Measurements from ENCODE around the gene AFAP1.

The AFAP1 gene

DNA sequence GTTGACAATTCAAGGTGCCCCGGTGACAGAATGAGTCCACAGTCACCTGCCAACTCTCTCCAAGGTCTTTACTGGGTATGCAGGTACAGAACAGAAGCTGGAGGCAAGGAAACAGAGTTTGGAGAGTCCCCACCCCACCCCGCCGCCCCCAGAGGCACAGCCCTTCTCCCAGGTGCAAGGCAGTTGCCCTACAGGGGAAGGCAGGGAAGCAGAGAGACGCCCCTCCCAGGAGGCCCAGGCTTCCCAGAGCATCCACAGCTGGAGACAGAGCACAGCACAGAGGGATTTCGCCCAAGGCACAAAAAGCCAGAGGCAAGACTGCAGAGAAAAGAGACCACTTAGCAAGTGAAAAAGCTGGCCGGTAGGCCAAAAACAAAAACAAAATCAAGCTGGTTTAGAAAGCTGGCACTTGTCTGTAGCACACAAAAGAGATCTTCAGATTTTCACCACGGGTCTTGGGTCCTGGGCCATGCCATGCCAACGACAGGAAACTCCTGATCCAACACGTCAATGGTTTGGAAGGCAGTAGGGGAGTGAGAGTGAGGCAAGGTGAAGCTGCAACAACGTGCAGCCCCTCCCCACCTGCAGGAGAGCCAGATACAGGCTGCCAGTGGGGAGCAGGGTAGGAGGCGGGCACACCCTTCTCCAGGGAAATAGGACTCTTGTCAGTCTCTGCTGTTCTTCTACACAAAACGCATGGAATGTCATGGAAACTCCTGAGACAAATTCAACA lies 113.3 kb downstream of the AFAP1 start:
- TF ChIP-seq GATA2 (IDR thresholded peaks at IDR 0.05; ENCODE audit: low read depth, low read length) (no peak), GATA3 (IDR thresholded peaks at IDR 0.05; ENCODE audit: low read depth, low read length) (no peak)

DNA sequence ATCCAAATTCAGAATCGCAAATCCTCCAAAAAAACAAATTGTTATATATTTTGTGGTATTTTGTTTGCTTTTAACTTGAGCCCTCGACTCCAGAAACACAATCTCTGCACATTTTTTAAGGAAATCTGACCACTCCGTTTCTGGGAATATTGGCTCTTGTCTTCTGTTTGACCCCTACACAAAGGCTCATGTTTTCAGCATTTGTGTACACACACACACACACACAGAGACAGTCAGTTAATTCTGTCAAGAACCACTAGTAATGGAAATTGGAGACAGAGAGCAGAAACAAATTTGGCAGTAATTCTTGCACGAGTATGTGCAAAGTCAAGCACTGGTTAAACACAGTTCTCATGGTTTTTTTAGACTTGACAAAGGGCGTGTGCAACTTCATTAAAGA lies 115.4 kb downstream of the AFAP1 start:
- TF ChIP-seq GATA3 (IDR thresholded peaks at IDR 0.05; ENCODE audit: low read depth, low read length) (no peak), GATA2 (IDR thresholded peaks at IDR 0.05; ENCODE audit: low read depth, low read length) (no peak)

DNA sequence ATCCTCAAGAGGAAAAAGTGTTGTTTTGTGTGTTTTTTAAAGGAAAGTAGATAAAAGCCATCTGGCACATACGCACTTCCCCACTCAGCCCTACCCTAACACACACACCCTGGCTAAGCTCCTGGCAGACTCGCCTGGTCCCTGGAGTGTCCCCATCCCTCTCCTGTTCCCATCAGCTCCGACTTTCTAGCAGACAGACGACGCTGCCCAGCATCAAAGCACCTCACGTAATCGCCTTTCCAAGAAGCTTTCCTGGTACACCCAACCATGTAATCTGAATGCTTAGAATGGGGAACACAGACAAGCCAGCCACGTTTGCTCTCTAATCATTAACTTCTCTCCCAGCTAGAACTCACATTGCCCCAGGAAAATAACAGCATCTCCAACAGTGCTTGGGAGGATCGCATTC lies 116.2 kb downstream of the AFAP1 start:
- no peak for TF ChIP-seq GATA3 (IDR thresholded peaks at IDR 0.05; ENCODE audit: low read depth, low read length)
- no peak for TF ChIP-seq GATA2 (IDR thresholded peaks at IDR 0.05; ENCODE audit: low read depth, low read length)

DNA sequence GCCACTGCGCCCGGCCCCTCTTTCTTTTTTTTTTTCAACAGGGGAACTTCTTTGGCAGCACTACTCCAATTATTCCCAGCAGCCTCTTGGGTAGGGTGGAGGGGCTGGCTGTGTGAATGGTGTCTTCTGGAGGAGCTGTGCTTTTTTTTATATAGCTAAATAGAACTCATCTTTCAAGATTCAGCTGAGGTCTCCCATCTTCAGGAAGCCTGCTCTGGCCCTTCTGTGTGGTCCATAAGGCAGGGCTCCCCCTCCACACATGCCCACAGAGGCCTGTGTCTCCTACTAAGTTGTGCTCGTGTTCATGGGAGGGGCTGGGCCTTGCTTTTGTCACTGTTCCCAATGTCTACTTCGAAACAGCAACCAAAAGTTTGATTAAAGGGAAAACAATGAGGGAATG lies 116.8 kb downstream of the AFAP1 start:
- TF ChIP-seq GATA2 (IDR thresholded peaks at IDR 0.05; ENCODE audit: low read depth, low read length) (no peak), GATA3 (IDR thresholded peaks at IDR 0.05; ENCODE audit: low read depth, low read length) (no peak)

DNA sequence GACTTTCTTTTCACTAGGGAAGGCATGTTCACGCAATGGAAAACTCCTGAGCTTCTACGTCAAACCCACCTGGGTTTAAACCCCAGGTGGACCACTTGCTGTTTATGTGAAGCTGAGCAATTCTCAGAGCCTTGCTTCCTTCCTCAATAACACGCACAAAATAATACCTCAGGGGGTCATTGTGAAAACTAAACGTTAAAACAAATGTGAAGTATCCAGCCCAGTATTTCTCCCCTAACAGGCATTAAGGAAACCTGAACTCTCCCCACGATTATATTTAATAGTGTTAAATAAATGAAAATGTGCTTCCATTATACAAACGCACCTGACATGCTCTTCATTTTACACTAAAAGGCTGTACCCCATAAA lies 117.5 kb downstream of the AFAP1 start:
- TF ChIP-seq GATA3 (IDR thresholded peaks at IDR 0.05; ENCODE audit: low read depth, low read length) (no peak), GATA2 (IDR thresholded peaks at IDR 0.05; ENCODE audit: low read depth, low read length) (no peak)

DNA sequence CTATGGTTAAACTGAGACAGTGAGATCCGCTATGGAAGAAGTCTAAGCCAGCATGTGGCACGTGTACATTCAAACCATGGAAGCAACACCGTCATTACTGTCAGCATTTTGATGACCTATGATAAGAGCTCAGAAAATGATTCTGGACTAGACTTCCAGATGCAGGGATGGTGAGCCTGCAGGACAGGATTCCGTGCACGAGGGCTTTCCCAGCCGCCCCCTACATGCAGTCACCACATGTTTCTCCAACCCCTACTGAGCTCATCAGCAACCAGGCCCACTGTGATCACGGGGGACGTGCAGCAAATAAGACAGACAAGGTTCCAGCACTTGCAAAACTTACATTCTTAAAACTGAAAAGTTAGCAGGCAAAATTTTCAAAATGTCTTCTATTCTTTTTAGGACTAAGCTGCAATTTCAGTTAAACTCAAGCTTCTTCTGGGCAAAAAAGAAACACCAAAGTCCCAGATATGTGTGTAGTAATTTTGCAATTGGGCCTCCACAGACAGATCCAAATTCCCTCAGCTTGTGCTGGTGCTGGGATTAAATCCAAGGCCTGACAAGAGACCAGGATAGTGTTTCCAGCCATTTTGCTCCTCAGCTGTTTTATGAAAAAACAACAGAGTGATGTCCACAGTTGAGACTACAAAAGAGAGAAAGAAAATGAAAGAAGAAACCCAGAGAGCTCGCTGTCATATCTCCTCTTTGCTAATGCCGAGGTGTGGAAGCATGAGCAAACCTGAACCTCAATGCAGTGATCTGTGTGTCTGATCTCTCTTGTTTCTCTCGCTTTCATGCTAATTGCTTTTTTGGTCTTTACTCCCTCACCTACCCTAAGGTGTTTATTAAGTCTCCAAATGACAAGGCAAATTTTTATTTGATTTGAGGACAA lies 118.2 kb downstream of the AFAP1 start:
- peak; percentile 87 for TF ChIP-seq GATA3 (IDR thresholded peaks at IDR 0.05; ENCODE audit: low read depth, low read length)
- TF ChIP-seq GATA2 (IDR thresholded peaks at IDR 0.05; ENCODE audit: low read depth, low read length) = peak; percentile 94

DNA sequence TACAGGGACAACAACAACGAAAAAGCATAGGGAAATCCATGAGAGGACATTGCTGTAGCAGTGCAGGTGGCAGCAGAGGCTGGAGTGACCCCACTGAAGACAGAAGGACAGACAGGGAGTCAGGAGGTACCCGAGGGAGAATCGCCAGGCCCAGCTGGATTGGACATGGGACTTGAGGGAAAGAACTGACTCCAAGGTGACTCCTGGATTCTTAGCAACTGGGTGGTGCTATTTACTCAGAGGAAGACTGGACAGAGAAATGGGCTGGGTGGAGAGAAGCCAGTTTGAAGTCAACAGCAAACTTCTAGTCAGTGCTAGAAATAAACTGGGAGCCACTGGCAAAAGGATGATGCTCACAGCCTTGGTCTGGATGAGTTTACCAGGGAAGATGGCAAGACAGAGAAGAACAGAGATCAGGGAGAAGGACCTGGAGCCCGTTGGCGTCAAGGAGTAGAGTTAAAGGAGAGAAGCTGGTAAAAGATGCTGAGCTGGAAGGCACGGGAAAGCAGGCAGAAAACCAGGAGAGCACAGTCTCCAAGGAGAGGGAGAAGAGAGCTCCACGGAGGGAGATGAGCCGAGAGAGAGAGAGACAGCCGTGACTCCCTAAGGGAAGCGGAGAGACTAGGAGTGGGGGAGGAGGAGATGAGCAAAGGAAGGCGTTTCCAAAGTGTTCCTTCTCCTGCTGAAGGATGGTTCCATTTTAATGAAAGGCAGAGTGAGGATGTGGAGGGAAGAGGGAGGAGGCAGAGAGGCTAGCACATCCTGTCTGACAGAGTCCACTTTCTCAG lies 119.4 kb downstream of the AFAP1 start:
- TF ChIP-seq GATA3 (IDR thresholded peaks at IDR 0.05; ENCODE audit: low read depth, low read length) = no peak

DNA sequence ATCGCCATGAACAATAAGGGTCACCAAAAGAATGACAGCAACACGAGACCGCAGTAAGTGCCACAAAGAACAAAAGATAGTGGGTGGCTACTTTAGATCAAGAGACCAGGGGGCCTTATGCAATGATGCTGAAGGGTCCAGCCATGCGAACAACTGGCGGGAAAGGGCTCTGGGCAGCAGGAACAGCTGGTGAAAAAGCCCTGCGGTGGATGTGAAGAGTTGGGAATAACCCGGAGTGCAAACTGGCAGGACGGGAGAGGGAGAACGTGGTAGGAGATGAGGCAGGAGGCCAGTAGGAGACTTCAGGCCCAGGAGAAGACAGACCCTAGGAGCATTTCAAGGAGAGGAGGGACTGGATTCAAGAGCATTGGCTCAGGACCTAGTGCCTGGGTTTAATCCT lies 120.2 kb downstream of the AFAP1 start:
- TF ChIP-seq GATA3 (IDR thresholded peaks at IDR 0.05; ENCODE audit: low read depth, low read length) (no peak), GATA2 (IDR thresholded peaks at IDR 0.05; ENCODE audit: low read depth, low read length) (no peak)

DNA sequence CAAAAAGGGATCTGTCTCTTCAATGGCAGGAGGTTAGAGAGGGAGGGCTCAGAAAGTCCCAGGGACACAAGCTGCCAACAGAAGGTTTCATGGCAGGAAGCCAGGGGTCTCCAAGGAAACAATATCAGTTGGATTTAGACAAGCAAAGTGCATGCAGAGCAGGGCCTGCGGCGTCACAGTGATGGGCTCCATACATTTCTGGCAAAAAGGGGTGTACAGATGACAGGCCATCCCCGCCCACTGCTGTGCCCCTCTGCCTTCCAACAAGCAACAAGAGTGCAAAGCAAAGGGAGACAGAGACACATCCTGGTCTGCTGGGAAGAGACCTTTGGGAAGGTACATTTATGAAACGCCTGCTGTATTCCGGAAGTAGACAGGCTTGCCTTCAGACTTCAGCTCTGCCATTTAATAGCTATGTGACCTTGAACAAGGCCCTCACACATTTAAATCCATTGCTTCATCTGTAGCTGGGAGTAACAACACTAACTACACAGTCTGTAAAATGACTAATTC lies 121.2 kb downstream of the AFAP1 start:
- TF ChIP-seq GATA2 (IDR thresholded peaks at IDR 0.05; ENCODE audit: low read depth, low read length) (peak; percentile 88), GATA3 (IDR thresholded peaks at IDR 0.05; ENCODE audit: low read depth, low read length) (no peak)

DNA sequence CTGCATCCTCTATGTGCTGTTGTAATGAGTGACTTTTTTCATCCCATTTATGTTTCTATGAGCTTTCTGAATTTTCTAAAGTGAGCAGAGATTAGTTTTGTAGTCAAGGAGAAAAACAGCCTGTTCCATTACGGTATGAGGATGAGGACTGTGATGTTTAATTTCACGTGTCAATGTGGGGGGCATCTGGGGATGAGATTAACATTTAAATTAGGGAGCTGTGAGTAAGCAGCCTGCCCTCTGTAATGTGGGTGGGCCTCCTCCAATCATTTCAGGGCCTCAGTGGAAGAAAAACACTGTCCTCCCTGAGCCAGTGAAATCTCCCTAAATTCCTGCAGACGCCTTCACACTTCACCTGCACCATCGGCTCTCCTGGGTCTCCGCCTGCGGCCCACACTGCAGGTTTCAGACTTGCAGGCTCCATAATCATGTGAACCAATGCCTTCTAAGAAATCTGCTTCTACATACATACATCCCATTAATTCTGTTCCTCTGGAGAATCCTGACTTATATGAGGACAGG lies 121.7 kb downstream of the AFAP1 start:
- no peak for TF ChIP-seq GATA3 (IDR thresholded peaks at IDR 0.05; ENCODE audit: low read depth, low read length)
- no peak for TF ChIP-seq GATA2 (IDR thresholded peaks at IDR 0.05; ENCODE audit: low read depth, low read length)

DNA sequence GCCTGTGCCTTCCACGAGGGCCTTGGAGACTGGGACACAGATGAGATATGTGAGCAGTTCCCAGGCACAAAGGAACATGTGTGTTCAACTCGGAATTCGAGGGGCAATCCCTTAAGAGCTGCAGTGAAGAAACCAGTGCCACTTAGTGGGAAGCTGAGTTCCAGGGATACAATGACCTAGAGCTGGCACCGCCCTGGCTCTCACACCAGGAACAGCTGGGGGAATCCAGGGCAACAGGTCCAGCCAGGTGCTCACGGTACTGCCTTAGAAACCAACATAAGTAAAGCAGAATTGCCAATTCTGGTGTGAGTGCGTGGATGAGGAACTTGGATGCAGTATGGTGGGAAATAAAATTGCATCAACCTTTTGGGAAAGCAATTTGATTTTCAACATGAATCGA lies 122.9 kb downstream of the AFAP1 start:
- TF ChIP-seq GATA2 (IDR thresholded peaks at IDR 0.05; ENCODE audit: low read depth, low read length) = no peak
- no peak for TF ChIP-seq GATA3 (IDR thresholded peaks at IDR 0.05; ENCODE audit: low read depth, low read length)

DNA sequence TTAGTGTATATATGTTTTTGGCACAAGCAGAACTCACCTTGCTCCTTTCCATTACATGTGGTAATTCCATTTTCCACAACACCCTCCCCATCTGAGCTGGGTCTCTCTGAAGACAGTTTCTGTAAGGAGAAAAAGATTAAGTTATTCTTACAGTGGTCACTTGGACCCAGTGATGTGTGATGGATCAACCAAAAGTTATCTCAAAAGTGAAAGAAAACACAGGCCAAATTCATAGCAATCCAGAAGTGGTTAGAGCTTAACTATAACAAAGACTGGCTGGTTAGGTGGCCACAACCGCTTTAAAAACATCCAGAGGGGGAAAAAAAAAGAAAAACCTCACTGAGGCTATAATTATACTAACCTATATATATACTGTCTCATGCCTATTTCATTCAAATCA lies 123.7 kb downstream of the AFAP1 start:
- no peak for TF ChIP-seq GATA3 (IDR thresholded peaks at IDR 0.05; ENCODE audit: low read depth, low read length)
- TF ChIP-seq GATA2 (IDR thresholded peaks at IDR 0.05; ENCODE audit: low read depth, low read length) = no peak

DNA sequence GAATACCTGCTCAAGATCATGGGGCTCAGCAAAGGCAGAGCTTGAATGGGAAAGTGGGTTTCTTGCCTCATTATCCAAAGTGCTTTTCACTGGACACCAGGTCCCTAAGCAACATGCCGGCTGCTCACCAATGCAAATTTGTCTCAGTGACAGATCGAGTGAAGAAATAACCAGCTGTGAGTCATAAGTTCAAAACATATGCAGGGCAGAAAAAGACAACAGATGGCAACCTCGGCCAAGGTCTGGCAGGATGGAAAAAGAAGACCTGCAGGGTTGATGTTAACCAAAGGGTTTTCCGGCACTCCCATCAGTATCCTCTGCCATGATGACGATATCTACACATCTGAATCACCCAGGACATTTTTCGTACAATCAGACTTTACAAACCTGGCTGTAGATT lies 124.1 kb downstream of the AFAP1 start:
- TF ChIP-seq GATA2 (IDR thresholded peaks at IDR 0.05; ENCODE audit: low read depth, low read length) = no peak
- no peak for TF ChIP-seq GATA3 (IDR thresholded peaks at IDR 0.05; ENCODE audit: low read depth, low read length)

DNA sequence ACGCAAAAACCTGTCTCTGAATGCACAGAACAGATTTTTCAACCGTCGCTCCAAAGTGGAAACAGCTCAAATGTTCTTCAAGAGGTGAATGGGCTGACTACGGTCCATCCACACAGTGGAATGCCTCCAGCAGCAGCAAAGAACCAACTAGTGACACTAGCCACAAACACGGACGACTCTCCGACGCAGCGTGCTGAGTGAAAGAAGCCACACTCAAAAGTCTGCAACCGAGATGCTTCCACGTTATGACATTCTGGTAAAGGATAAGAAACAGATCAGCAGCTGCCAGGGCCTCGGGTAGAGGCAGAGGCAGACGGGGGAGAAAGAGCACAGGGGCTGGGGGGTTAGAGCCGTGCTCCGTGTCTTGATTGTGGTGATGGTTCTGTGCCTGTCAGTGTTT lies 125.2 kb downstream of the AFAP1 start:
- TF ChIP-seq GATA3 (IDR thresholded peaks at IDR 0.05; ENCODE audit: low read depth, low read length) (no peak), GATA2 (IDR thresholded peaks at IDR 0.05; ENCODE audit: low read depth, low read length) (no peak)

Measured in SH-SY5Y (cell line).